HepG2 (cell line): ENCODE data around the gene LGALS7B.
"Not testable (repeated sequence)": the region's sequence is repeated elsewhere in the genome, so short reads cannot be mapped to it uniquely, and the experiment has no call there.

Experiments
- EP300 ChIP-seq, 3 experiments: sonication (generic) in 1 of 3; formaldehyde crosslinking in 1 of 3; IDR thresholded peaks; 2 replicates each; pipeline versions ENCODE4 v1.5.1 to v1.6.1; 2011 to 2020; ENCODE audit warnings: low read depth in 2 of 3, low read length in 2 of 3, borderline replicate concordance in 1 of 3, improper control_type of control experiment in 1 of 3, mild to moderate bottlenecking in 1 of 3, missing genetic modification reagents in 1 of 3, moderate library complexity in 1 of 3
- FLYWCH1 ChIP-seq: sonication (generic); formaldehyde crosslinking; IDR thresholded peaks from 2 replicates; pipeline ENCODE4 v1.8.1; 2023; ENCODE audit warnings: mild to moderate bottlenecking, missing genetic modification reagents
- HDAC2 ChIP-seq: sonication (generic); formaldehyde crosslinking; IDR thresholded peaks from 2 replicates; pipeline ENCODE4 v1.4.0; 2020; ENCODE audit warnings: missing genetic modification reagents
- KDM1A ChIP-seq: IDR thresholded peaks from 2 replicates; pipeline ENCODE4 v1.6.1; 2016; ENCODE audit warnings: missing compliant biosample characterization
- RCOR2 ChIP-seq: IDR thresholded peaks from 2 replicates; pipeline ENCODE4 v1.6.1; 2016; ENCODE audit warnings: missing biosample characterization, missing genetic modification reagents
- TCF7 ChIP-seq: sonication (generic); IDR thresholded peaks from 2 replicates; pipeline ENCODE4 v1.6.1; 2016; ENCODE audit warnings: antibody characterized with exemption, low read depth
- ZFP90 ChIP-seq: sonication (generic); formaldehyde crosslinking; IDR thresholded peaks from 2 replicates; pipeline ENCODE4 v1.8.0; 2022; ENCODE audit warnings: missing genetic modification reagents, mild to moderate bottlenecking, inconsistent platforms, borderline replicate concordance
- ZNF24 ChIP-seq: fragments of 450-650 bp; IDR thresholded peaks from 2 replicates; pipeline ENCODE4 v1.6.1; 2017; ENCODE audit warnings: antibody characterized with exemption, mild to moderate bottlenecking
- ZNF274 ChIP-seq: sonication (generic); formaldehyde crosslinking; IDR thresholded peaks from 2 replicates; pipeline ENCODE4 v1.5.1; 2020; ENCODE audit warnings: mild to moderate bottlenecking, missing genetic modification reagents
- ZNF30 ChIP-seq: sonication (generic); formaldehyde crosslinking; IDR thresholded peaks from 2 replicates; pipeline ENCODE4 v1.5.0; 2020; ENCODE audit warnings: mild to moderate bottlenecking, missing genetic modification reagents
- TF ChIP-seq, protein P1 (sequence below): sonication (generic); formaldehyde crosslinking; IDR thresholded peaks from 2 replicates; pipeline ENCODE4 v1.5.0; 2020; ENCODE audit warnings: mild to moderate bottlenecking, missing genetic modification reagents, moderate library complexity
- TF ChIP-seq, protein P2 (sequence below): sonication (generic); formaldehyde crosslinking; IDR thresholded peaks from 2 replicates; pipeline ENCODE4 v1.4.0; 2020; ENCODE audit warnings: mild to moderate bottlenecking, missing genetic modification reagents

DNA sequence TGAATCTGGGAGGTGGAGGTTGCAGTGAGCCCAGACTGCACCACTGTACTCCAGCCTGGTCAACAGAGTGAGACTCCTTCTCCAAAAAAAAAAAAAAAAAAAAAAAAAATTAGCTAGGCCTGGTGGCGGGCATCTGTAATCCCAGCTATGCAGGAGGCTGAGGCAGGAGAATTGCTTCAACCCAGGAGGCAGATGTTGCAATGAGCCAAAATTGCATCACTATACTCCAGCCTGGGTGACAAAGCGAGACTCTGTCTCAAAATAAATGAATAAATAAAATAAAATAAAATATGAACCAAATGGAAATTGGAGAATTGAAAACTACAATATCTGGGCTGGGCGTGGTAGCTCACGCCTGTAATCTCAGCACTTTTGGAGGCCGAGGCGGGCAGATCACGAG lies 40.2 kb downstream of the LGALS7B start:
- TF ChIP-seq EP300 (IDR thresholded peaks at IDR 0.05; ENCODE audit: low read depth in 2 of 2, low read length in 2 of 2); EP300 (CRISPR knock-in tag; IDR thresholded peaks at IDR 0.05; ENCODE audit: borderline replicate concordance); ZNF30; ZNF274 (CRISPR knock-in tag); ZNF24; FLYWCH1 (CRISPR knock-in tag); KDM1A; ZFP90 (CRISPR knock-in tag); HDAC2 (CRISPR knock-in tag); TCF7; RCOR2 (CRISPR knock-in tag): not testable (repeated sequence)
- TF ChIP-seq, protein P1, sequence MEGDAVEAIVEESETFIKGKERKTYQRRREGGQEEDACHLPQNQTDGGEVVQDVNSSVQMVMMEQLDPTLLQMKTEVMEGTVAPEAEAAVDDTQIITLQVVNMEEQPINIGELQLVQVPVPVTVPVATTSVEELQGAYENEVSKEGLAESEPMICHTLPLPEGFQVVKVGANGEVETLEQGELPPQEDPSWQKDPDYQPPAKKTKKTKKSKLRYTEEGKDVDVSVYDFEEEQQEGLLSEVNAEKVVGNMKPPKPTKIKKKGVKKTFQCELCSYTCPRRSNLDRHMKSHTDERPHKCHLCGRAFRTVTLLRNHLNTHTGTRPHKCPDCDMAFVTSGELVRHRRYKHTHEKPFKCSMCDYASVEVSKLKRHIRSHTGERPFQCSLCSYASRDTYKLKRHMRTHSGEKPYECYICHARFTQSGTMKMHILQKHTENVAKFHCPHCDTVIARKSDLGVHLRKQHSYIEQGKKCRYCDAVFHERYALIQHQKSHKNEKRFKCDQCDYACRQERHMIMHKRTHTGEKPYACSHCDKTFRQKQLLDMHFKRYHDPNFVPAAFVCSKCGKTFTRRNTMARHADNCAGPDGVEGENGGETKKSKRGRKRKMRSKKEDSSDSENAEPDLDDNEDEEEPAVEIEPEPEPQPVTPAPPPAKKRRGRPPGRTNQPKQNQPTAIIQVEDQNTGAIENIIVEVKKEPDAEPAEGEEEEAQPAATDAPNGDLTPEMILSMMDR (CRISPR knock-in tag), result not testable (repeated sequence)
- TF ChIP-seq, protein P2, sequence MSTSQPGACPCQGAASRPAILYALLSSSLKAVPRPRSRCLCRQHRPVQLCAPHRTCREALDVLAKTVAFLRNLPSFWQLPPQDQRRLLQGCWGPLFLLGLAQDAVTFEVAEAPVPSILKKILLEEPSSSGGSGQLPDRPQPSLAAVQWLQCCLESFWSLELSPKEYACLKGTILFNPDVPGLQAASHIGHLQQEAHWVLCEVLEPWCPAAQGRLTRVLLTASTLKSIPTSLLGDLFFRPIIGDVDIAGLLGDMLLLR (CRISPR knock-in tag), result not testable (repeated sequence)
